GM12878 (cell line): ENCODE results near the gene CD209. TPM values are rescaled to one million over a fixed set of nuclear protein-coding genes. Genes with fewer than 3 reads are reported as not detected.

Experiments used
- ATF7 ChIP-seq: fragments of 450-650 bp; IDR thresholded peaks from 2 replicates; pipeline ENCODE4 v1.6.1; 2016; ENCODE audit warnings: low read depth, mild to moderate bottlenecking
- CBFB ChIP-seq: IDR thresholded peaks from 2 replicates; pipeline ENCODE4 v1.6.1; 2016; ENCODE audit warnings: antibody characterized with exemption, low read depth
- CHD1 ChIP-seq: IDR thresholded peaks from 2 replicates; pipeline ENCODE4 v1.6.1; 2012; ENCODE audit warnings: low read depth, low read length, improper control_type of control experiment
- FOXK2 ChIP-seq: fragments of 450-650 bp; IDR thresholded peaks from 2 replicates; pipeline ENCODE4 v1.6.1; 2017; ENCODE audit warnings: mild to moderate bottlenecking, moderate library complexity
- FOXM1 ChIP-seq: IDR thresholded peaks from 2 replicates; pipeline ENCODE4 v1.6.1; 2012; ENCODE audit warnings: low read depth, mild to moderate bottlenecking, inconsistent platforms, low read length, moderate library complexity
- HDAC6 ChIP-seq: fragments of 200-600 bp; sonication (generic); IDR thresholded peaks from one replicate; pipeline ENCODE4 v1.8.0; 2017; ENCODE audit warnings: antibody characterized with exemption; ENCODE audit not compliant: unreplicated experiment
- MXI1 ChIP-seq: fragments of 150-350 bp; IDR thresholded peaks from 2 replicates; pipeline ENCODE4 v1.6.1; 2011; ENCODE audit warnings: low read depth, mild to moderate bottlenecking, inconsistent platforms, low read length, improper control_type of control experiment
- NR2C1 ChIP-seq: fragments of 450-650 bp; IDR thresholded peaks from 2 replicates; pipeline ENCODE4 v1.6.1; 2017; ENCODE audit warnings: antibody characterized with exemption, mild to moderate bottlenecking, moderate library complexity
- NR2F1 ChIP-seq: fragments of 450-650 bp; conservative IDR thresholded peaks from 2 replicates; pipeline ENCODE4 v1.6.1; 2017; ENCODE audit warnings: mild to moderate bottlenecking
- PAX8 ChIP-seq: fragments of 450-650 bp; IDR thresholded peaks from 2 replicates; pipeline ENCODE4 v1.6.1; 2017; ENCODE audit warnings: mild to moderate bottlenecking, moderate library complexity
- RCOR1 ChIP-seq: conservative IDR thresholded peaks from 2 replicates; pipeline ENCODE4 v1.6.1; 2012; ENCODE audit warnings: low read depth, low read length, improper control_type of control experiment
- RFX5 ChIP-seq: IDR thresholded peaks from 2 replicates; pipeline ENCODE4 v1.6.1; 2011; ENCODE audit warnings: low read depth, low read length, improper control_type of control experiment
- SIX5 ChIP-seq: IDR thresholded peaks from 2 replicates; pipeline ENCODE4 v1.6.1; 2011; ENCODE audit warnings: mild to moderate bottlenecking, low read depth, low read length, moderate library complexity; ENCODE audit not compliant: severe bottlenecking
- SMAD1 ChIP-seq: fragments of 450-650 bp; IDR thresholded peaks from 2 replicates; pipeline ENCODE4 v1.6.1; 2018; ENCODE audit warnings: mild to moderate bottlenecking, low read depth; ENCODE audit not compliant: partially characterized antibody
- TAF1 ChIP-seq: IDR thresholded peaks from 2 replicates; pipeline ENCODE4 v1.6.1; 2011; ENCODE audit warnings: mild to moderate bottlenecking, low read depth, low read length, borderline replicate concordance
- ZBED1 ChIP-seq: IDR thresholded peaks from 2 replicates; pipeline ENCODE4 v1.6.1; 2016; ENCODE audit warnings: borderline replicate concordance
- polyA plus RNA-seq, 11 experiments: library from polyadenylated mRNA; depleted of rRNA in 4 of 11; unstranded in 6 of 11; stranded (reverse) in 5 of 11; fragments of >200 nt; fragmentation: Nextera tagmentation in 4 of 11; fragmentation: Illumina TruSeq in 1 of 11; extraction: Ambion mirVana in 4 of 11; extraction: Trizol in 1 of 11; gene quantifications; 1 replicate in 1 of 11; 2 replicates in 10 of 11; pipeline versions ENCODE4 v1.2.1 to v1.2.3, GENCODE V29; 2011 to 2016; ENCODE audit warnings: inconsistent platforms in 2 of 11, missing spikeins in 2 of 11, low read depth in 1 of 11
- total RNA-seq, 4 experiments: library from RNA; depleted of rRNA in 3 of 4; stranded (reverse); fragments of >200 nt in 3 of 4; fragmentation: Illumina TruSeq in 1 of 4; extraction: Trizol in 1 of 4; gene quantifications; 2 replicates each; pipeline versions ENCODE4 v1.2.1 to v1.2.3, GENCODE V29; 2013 to 2021
- TF ChIP-seq, protein P1 (sequence below): fragments of 450-650 bp; IDR thresholded peaks from 2 replicates; pipeline ENCODE4 v1.6.1; 2016; ENCODE audit warnings: mild to moderate bottlenecking, moderate library complexity, borderline replicate concordance
- TF ChIP-seq, protein P2 (sequence below): fragments of 450-650 bp; IDR thresholded peaks from 2 replicates; pipeline ENCODE4 v1.6.1; 2017; ENCODE audit warnings: antibody characterized with exemption, mild to moderate bottlenecking, moderate library complexity
- TF ChIP-seq, protein P3 (sequence below): IDR thresholded peaks from 2 replicates; pipeline ENCODE4 v1.6.1; 2011; ENCODE audit warnings: borderline replicate concordance, low read depth, mild to moderate bottlenecking, moderate library complexity, low read length; ENCODE audit not compliant: insufficient read depth, poor library complexity, severe bottlenecking
- TF ChIP-seq, protein P4 (sequence below): IDR thresholded peaks from 2 replicates; pipeline ENCODE4 v1.6.1; 2011; ENCODE audit warnings: low read depth, low read length, improper control_type of control experiment, borderline replicate concordance

CD209 gene
- total and polyA plus RNA-seq, 10 of the 15 experiments (the other 5 are each of a cell fraction or from before 2014, with no cell fraction given), result 0.04 to 0.21 (median 0.10) TPM; not detected in 3

GRCh38 chr19:7699417-7700401, 47.6 kb downstream of the CD209 start (continued):
- TF ChIP-seq, protein P1, sequence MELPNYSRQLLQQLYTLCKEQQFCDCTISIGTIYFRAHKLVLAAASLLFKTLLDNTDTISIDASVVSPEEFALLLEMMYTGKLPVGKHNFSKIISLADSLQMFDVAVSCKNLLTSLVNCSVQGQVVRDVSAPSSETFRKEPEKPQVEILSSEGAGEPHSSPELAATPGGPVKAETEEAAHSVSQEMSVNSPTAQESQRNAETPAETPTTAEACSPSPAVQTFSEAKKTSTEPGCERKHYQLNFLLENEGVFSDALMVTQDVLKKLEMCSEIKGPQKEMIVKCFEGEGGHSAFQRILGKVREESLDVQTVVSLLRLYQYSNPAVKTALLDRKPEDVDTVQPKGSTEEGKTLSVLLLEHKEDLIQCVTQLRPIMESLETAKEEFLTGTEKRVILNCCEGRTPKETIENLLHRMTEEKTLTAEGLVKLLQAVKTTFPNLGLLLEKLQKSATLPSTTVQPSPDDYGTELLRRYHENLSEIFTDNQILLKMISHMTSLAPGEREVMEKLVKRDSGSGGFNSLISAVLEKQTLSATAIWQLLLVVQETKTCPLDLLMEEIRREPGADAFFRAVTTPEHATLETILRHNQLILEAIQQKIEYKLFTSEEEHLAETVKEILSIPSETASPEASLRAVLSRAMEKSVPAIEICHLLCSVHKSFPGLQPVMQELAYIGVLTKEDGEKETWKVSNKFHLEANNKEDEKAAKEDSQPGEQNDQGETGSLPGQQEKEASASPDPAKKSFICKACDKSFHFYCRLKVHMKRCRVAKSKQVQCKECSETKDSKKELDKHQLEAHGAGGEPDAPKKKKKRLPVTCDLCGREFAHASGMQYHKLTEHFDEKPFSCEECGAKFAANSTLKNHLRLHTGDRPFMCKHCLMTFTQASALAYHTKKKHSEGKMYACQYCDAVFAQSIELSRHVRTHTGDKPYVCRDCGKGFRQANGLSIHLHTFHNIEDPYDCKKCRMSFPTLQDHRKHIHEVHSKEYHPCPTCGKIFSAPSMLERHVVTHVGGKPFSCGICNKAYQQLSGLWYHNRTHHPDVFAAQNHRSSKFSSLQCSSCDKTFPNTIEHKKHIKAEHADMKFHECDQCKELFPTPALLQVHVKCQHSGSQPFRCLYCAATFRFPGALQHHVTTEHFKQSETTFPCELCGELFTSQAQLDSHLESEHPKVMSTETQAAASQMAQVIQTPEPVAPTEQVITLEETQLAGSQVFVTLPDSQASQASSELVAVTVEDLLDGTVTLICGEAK, result no peak
- TF ChIP-seq, protein P2, sequence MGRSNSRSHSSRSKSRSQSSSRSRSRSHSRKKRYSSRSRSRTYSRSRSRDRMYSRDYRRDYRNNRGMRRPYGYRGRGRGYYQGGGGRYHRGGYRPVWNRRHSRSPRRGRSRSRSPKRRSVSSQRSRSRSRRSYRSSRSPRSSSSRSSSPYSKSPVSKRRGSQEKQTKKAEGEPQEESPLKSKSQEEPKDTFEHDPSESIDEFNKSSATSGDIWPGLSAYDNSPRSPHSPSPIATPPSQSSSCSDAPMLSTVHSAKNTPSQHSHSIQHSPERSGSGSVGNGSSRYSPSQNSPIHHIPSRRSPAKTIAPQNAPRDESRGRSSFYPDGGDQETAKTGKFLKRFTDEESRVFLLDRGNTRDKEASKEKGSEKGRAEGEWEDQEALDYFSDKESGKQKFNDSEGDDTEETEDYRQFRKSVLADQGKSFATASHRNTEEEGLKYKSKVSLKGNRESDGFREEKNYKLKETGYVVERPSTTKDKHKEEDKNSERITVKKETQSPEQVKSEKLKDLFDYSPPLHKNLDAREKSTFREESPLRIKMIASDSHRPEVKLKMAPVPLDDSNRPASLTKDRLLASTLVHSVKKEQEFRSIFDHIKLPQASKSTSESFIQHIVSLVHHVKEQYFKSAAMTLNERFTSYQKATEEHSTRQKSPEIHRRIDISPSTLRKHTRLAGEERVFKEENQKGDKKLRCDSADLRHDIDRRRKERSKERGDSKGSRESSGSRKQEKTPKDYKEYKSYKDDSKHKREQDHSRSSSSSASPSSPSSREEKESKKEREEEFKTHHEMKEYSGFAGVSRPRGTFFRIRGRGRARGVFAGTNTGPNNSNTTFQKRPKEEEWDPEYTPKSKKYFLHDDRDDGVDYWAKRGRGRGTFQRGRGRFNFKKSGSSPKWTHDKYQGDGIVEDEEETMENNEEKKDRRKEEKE, result no peak
- TF ChIP-seq NR2F1 (peak; percentile 46), RCOR1 (0 out of 2 replicates have a peak, but pooled peaks have one; percentile 40), SIX5 (no peak), ATF7 (peak; percentile 65), ZBED1 (0 out of 2 replicates have a peak, but pooled peaks have one; percentile 12), RFX5 (no peak), PAX8 (no peak), SMAD1 (peak; percentile 100), CBFB (0 out of 2 replicates have a peak, but pooled peaks have one; percentile 14), CHD1 (peak; percentile 42; the same call in 1 of the 2 replicates), TAF1 (peak; percentile 16; the same call in 1 of the 2 replicates), NR2C1 (no peak), MXI1 (0 out of 2 replicates have a peak, but pooled peaks have one; percentile 47), FOXM1 (no peak; the same call in 1 of the 2 replicates), HDAC6 (no peak), FOXK2 (no peak)
- TF ChIP-seq, protein P3, sequence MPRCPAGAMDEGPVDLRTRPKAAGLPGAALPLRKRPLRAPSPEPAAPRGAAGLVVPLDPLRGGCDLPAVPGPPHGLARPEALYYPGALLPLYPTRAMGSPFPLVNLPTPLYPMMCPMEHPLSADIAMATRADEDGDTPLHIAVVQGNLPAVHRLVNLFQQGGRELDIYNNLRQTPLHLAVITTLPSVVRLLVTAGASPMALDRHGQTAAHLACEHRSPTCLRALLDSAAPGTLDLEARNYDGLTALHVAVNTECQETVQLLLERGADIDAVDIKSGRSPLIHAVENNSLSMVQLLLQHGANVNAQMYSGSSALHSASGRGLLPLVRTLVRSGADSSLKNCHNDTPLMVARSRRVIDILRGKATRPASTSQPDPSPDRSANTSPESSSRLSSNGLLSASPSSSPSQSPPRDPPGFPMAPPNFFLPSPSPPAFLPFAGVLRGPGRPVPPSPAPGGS, result no peak
- TF ChIP-seq, protein P4, sequence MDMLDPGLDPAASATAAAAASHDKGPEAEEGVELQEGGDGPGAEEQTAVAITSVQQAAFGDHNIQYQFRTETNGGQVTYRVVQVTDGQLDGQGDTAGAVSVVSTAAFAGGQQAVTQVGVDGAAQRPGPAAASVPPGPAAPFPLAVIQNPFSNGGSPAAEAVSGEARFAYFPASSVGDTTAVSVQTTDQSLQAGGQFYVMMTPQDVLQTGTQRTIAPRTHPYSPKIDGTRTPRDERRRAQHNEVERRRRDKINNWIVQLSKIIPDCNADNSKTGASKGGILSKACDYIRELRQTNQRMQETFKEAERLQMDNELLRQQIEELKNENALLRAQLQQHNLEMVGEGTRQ, result no peak
